A549 (cell line): ENCODE results near the gene GNAS.

ENCODE experiments used
- CHD4 ChIP-seq: fragments of 200-600 bp; sonication (generic); IDR thresholded peaks from 2 replicates; pipeline ENCODE4 v1.6.1; 2016; ENCODE audit warnings: antibody characterized with exemption, mild to moderate bottlenecking, borderline replicate concordance
- CTCF ChIP-seq: fragments of >200 bp; sonication (Bioruptor Twin); formaldehyde crosslinking; IDR thresholded peaks from 3 replicates; pipeline ENCODE4 v1.5.1; 2016
- EP300 ChIP-seq, 2 experiments: fragments of >200 bp; sonication (Bioruptor Twin); formaldehyde crosslinking; IDR thresholded peaks; 2 replicates in 1 of 2; 3 replicates in 1 of 2; pipeline ENCODE4 v1.6.1; 2016 to 2017

GRCh38 chr20:58950603-58951002, 98.1 kb downstream of the GNAS start:
- TF ChIP-seq CTCF (no peak; the same call in 2 of the 3 replicates), CHD4 (no peak), EP300 (IDR thresholded peaks at IDR 0.05) (no peak)
